GM21526 (cell line): Measurements from ENCODE around the gene KRT75.

Source experiments
- ATAC-seq: cut with Tn5 transposase; IDR thresholded peaks from one replicate; pipeline ENCODE4 v1.9.1; 2021; ENCODE audit warnings: moderate library complexity; ENCODE audit not compliant: unreplicated experiment, low FRiP score

KRT75 gene

GRCh38 chr12:52440821-52441319 is 6.7 kb upstream of the KRT75 start:
- ATAC-seq: no peak

- no peak for ATAC-seq
Measured at GRCh38 chr12:52439845-52440244, 5.7 kb upstream of the KRT75 start.

DNA sequence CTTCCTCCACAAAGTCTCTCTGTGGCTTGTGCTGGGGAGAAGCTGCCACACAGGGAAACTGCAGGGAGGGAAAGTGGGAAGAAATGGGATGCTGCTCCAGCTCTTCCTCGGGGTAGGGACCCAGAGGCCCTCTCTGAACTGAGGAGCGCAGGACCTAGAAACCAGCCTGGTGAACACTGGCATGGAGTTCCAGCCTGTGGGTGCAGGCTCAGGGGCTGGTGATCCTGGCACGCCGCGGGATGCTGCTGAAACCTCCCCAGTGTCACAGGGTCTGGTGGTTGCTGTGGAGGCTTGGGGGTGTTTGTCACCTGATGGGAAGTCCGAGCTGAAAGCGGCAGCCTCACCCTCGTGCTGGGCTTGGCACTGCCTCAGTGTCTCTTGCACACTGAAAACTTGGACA is 5.2 kb upstream of the KRT75 start:
- no peak for ATAC-seq

DNA sequence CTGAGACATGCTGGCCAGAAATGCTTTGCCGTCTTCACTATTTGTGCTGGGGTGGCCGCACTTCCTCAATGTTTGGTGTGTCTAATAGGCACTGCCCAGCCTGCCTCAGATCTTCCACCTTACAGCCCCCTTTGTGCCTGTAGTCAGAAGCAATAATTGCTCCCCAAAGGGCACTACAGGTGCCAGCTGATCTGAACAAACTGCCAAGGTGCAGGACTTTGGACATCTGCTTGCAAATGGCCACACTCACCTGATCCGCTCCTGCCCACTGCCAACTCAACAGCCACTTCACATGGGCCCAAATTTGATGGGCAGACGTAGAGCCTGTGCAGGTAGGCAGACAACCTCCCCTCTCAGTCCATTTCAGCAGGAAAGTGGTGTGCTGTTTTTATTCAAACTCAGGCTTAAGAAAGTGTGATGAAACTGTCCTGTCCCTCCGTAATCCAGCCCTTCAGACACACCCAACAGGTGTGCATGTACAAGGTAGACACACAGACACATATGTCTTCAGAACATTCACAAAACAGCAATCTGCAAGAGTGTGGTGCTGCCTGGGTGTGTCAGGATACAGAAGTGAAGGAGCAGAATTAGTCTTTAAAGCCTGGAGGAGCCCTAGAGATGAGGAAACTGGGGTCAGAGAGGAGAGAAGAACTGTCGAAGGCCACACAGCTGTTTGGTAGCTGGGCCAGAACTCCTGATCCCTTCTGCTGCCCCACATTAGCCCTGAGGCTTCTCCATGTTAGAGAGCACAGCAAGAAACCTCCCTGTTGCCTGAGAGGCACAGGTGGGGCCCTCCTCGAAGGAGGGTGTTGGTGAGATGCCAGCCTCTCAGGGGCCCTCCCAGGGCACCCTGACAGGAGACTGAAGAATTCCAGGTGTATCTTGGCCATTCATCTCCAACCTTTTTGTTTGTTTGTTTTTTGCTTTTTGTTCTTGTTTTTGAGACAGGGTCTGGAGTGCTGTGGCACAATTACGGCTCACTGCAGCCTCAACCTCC is 4.4 kb upstream of the KRT75 start:
- ATAC-seq: no peak

GRCh38 chr12:52437508-52437907 is 3.3 kb upstream of the KRT75 start:
- ATAC-seq: no peak

- ATAC-seq: no peak
Measured at GRCh38 chr12:52436828-52437474, 2.8 kb upstream of the KRT75 start.

DNA sequence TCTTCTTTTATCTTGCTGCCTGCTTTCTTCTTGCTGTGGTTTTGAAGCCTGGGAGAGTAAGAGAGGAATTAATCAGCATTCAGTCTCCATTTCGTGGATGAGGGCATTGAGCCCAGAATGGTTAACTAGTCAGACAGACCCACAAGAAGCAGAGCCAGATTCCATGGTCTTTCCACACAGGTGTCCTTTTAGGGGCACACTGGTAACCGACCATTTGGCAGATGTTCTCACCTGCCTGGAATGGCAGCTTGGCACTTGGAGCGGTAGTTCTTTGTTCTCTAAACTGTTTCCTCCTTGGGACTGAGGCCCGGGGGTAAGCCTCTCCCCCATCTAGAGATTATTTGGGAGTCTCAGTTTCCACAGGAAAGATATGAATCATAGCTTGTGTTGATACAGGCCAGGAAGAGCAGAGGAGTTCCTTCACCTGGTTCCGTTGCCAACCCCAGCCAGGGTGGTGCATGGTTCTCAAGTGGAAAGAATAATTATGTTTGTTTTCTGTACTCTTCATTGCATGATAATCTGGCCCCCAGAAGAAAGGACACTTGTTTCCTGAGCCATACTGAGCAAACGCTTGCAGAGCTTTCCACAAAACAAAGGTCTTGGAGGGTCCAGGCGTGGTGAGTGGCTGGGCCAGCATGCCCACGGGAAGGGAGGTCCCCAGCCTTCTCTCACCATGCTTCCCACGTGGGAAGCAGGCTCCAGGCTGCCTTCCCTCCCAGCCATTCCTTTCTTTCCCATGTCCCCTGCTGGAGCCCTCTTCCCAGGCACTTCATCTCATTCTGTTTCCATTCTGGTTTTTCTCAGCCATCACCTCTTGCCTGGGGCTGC is 2.0 kb upstream of the KRT75 start:
- no peak for ATAC-seq

DNA sequence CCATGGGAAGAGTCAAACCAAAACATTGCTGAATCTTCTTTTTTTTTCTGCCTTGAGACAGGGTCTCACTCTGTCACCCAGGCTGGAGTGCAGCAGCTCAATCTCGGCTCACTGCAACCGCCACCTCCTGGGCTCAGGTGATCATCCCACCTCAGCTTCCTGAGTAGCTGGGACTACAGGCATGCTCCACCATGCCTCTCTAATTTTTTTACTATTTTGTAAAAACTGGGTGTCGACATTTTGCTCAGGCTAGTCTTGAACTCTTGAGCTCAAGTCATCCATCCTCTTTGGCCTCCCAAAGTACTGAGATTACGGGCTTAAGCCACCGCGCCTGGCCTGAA is 1.5 kb upstream of the KRT75 start:
- ATAC-seq: no peak

- ATAC-seq: no peak
Measured at GRCh38 chr12:52434760-52435530, 774 bp upstream of the KRT75 start.

- no peak for ATAC-seq
Measured at GRCh38 chr12:52433501-52434080, 580 bp downstream of the KRT75 start.

DNA sequence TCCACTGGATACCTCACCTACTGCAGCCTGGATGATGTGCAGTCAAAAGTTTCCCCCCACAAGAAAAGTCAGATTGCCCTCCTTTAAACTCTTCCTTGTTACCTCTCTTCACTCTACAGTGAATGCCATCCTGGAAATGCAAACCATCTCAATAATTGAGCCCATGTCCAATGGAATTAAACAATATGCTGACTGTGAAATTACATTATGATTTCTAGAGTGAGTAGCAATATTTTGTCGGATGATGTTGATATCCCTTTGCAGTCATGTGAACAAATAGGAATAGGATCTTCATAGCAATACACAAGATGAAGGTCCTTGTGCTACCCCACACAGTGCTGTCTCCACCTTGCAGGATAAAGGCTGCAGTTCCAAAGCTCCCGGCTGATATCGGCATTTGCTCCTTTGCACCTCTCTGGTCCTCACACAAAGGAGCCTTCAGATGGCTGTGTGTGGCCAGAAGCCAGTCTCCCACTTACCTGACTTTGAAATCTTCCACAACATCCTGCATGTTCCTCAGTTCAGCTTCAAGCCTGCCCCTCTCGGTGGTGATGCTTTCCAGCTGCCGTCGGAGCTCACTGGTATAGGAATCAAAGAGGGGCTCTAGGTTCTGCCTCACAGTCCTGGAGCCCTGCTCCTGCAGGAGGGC is 1.5 kb downstream of the KRT75 start:
- ATAC-seq: no peak

GRCh38 chr12:52428121-52428520 is 6.0 kb downstream of the KRT75 start:
- no peak for ATAC-seq

GRCh38 chr12:52427083-52427482 is 7.1 kb downstream of the KRT75 start:
- ATAC-seq: no peak

DNA sequence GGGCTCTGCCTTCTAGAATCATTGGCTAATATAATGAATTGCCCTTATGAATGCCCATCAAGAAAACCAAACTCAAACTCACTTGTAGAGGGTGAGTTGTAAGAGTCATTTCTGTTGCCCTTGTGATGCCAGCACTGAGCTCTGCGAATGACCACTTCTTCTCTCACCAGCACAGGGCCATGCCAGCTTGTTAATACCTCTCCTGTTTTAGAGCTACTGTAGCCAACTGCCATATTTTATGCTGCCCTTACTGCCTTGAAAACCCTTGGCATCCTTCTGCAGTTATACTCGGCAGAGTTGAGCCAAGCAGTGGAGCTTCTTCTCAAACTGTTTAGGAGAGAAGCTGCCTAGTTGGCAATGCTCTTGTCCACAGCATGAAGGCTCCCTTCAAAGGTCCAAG is 8.1 kb downstream of the KRT75 start:
- ATAC-seq: no peak

DNA sequence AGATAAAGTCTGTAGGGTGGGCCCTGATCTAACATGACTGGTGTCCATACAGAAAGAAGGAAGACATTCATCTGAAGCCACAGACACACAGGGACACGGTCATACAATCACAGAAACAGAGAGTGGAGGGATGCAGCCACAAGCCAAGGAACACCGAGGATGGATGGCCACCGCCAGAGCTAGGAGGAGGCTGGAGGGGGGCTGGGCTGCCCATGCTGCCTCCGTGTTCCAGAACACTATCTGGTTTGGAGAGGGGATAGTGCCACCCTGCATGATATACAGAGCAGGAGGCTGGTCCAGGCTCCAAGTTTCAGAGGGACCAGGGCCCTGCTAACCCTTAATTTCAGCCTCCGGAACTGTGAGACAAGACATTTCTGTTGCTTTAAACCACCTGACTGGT is 8.7 kb downstream of the KRT75 start:
- ATAC-seq: no peak

- ATAC-seq: no peak
Measured at GRCh38 chr12:52423661-52424500, 10.3 kb downstream of the KRT75 start.

- no peak for ATAC-seq
Measured at GRCh38 chr12:52423035-52423434, 11.1 kb downstream of the KRT75 start.

- no peak for ATAC-seq
Measured at GRCh38 chr12:52419656-52420055, 14.5 kb downstream of the KRT75 start.
